ENCODE results near the gene TEDDM1. TPM values are rescaled to one million over a fixed set of nuclear protein-coding genes. Genes with fewer than 3 reads are reported as not detected.

The TEDDM1 gene
- total RNA-seq, 1 donor from 2014 or later, result not detected

Other genes starting within 250 kb of the TEDDM1 start
- gene GLUL, start 8.9 kb downstream of the TEDDM1 start, total RNA-seq, result 146 and 147 TPM in 2 replicates
- gene RGSL1, start 49.5 kb upstream of the TEDDM1 start, total RNA-seq, result not detected in 2 replicates
- gene RNASEL, start 188.6 kb upstream of the TEDDM1 start, total RNA-seq, result 4.6 and 5.1 TPM in 2 replicates
- 10.2 and 10.7 TPM in 2 replicates for gene RGS16, start 203.7 kb upstream of the TEDDM1 start, total RNA-seq